Trophoblast cell (in vitro differentiated cells and primary cell): Measurements from ENCODE around the gene RARB.

Experiments
- DNase-seq, 2 donors: peaks; one replicate each; pipeline ENCODE4 v3.0.0-alpha.2; 2016
- H2AFZ ChIP-seq: 2 replicates; pipeline ENCODE4 v1.6.1; 2013; ENCODE audit warnings: low read length, moderate library complexity, mild to moderate bottlenecking; ENCODE audit not compliant: insufficient read depth, poor library complexity
- H2AK5ac ChIP-seq: 2 replicates; pipeline ENCODE4 v1.6.1; 2013; ENCODE audit warnings: mild to moderate bottlenecking, low read length
- H2BK120ac ChIP-seq: 2 replicates; pipeline ENCODE4 v1.6.1; 2013; ENCODE audit warnings: low read length, mild to moderate bottlenecking, moderate library complexity; ENCODE audit not compliant: insufficient read depth, poor library complexity
- H2BK12ac ChIP-seq: 2 replicates; pipeline ENCODE4 v1.6.1; 2013; ENCODE audit warnings: mild to moderate bottlenecking, low read length, moderate library complexity
- H2BK5ac ChIP-seq: 2 replicates; pipeline ENCODE4 v1.6.1; 2013; ENCODE audit warnings: low read length, low read depth, moderate library complexity, mild to moderate bottlenecking; ENCODE audit not compliant: poor library complexity
- H3K14ac ChIP-seq: 2 replicates; pipeline ENCODE4 v1.6.1; 2013; ENCODE audit warnings: mild to moderate bottlenecking, low read length
- H3K18ac ChIP-seq: 2 replicates; pipeline ENCODE4 v1.6.1; 2013; ENCODE audit warnings: mild to moderate bottlenecking, low read length
- H3K23ac ChIP-seq: 2 replicates; pipeline ENCODE4 v1.6.1; 2013; ENCODE audit warnings: low read length
- H3K27ac ChIP-seq: 2 replicates; pipeline ENCODE4 v1.5.1; 2013; ENCODE audit warnings: low read depth, mild to moderate bottlenecking, inconsistent platforms, low read length, moderate library complexity
- H3K27me3 ChIP-seq: 2 replicates; pipeline ENCODE4 v1.6.1; 2013; ENCODE audit warnings: inconsistent platforms, mild to moderate bottlenecking, low read length, moderate library complexity; ENCODE audit not compliant: insufficient read depth
- H3K36me3 ChIP-seq, 2 experiments: 1 replicate in 1 of 2; 2 replicates in 1 of 2; pipeline ENCODE4 v1.6.1; 2013; ENCODE audit warnings: low read length in 2 of 2, mild to moderate bottlenecking in 2 of 2, moderate library complexity in 1 of 2; ENCODE audit not compliant: insufficient read depth in 2 of 2, control insufficient read depth in 1 of 2
- H3K4ac ChIP-seq: 2 replicates; pipeline ENCODE4 v1.6.1; 2013; ENCODE audit warnings: low read depth, mild to moderate bottlenecking, low read length, moderate library complexity
- H3K4me1 ChIP-seq, 2 experiments: 1 replicate in 1 of 2; 2 replicates in 1 of 2; pipeline ENCODE4 v1.6.1; 2013; ENCODE audit warnings: low read length in 2 of 2, mild to moderate bottlenecking in 2 of 2, moderate library complexity in 1 of 2; ENCODE audit not compliant: insufficient read depth in 2 of 2, control insufficient read depth in 1 of 2
- H3K4me2 ChIP-seq: 2 replicates; pipeline ENCODE4 v1.6.1; 2013; ENCODE audit warnings: inconsistent platforms, mild to moderate bottlenecking, low read length, moderate library complexity
- H3K4me3 ChIP-seq: 2 replicates; pipeline ENCODE4 v1.5.1; 2013; ENCODE audit warnings: mild to moderate bottlenecking, low read depth, low read length, inconsistent platforms
- H3K79me1 ChIP-seq: one replicate; pipeline ENCODE4 v1.6.1; 2013; ENCODE audit warnings: low read length
- H3K79me2 ChIP-seq: 2 replicates; pipeline ENCODE4 v1.6.1; 2013; ENCODE audit warnings: low read length, mild to moderate bottlenecking; ENCODE audit not compliant: control insufficient read depth, insufficient read depth, poor library complexity
- H3K9ac ChIP-seq: 2 replicates; pipeline ENCODE4 v1.6.1; 2013; ENCODE audit warnings: mild to moderate bottlenecking, low read length
- H3K9me3 ChIP-seq: 2 replicates; pipeline ENCODE4 v1.6.1; 2013; ENCODE audit warnings: low read depth, mild to moderate bottlenecking, control low read depth, inconsistent platforms, low read length; ENCODE audit not compliant: insufficient read depth
- H4K12ac ChIP-seq: 2 replicates; pipeline ENCODE4 v1.6.1; 2013; ENCODE audit warnings: low read depth, mild to moderate bottlenecking, low read length, moderate library complexity
- H4K8ac ChIP-seq: 2 replicates; pipeline ENCODE4 v1.6.1; 2013; ENCODE audit warnings: low read depth, mild to moderate bottlenecking, low read length, moderate library complexity
- H4K91ac ChIP-seq: one replicate; pipeline ENCODE4 v1.6.1; 2013; ENCODE audit warnings: low read depth, mild to moderate bottlenecking, low read length, moderate library complexity
- WGBS: extraction: QIAGEN DNeasy Blood & Tissue Kit; methylation state at CpG from one replicate; pipeline ENCODE4 v1.1.7; 2013; ENCODE audit warnings: missing lambda C conversion rate; ENCODE audit not compliant: insufficient read length, insufficient coverage; ENCODE audit errors: extremely low coverage; 5-methylcytosine and 5-hydroxymethylcytosine counted together

Gene RARB

GRCh38 chr3:25505581-25505980, 77.5 kb downstream of the RARB start:
- H3K4me2 ChIP-seq = no peak overlapping the region
- H3K14ac ChIP-seq = no peak overlapping the region
- H3K23ac ChIP-seq = no peak overlapping the region
- no peak for DNase-seq
- H3K27me3 ChIP-seq = no peaks in the 10 kb centered on the region
- no peak overlapping the region for H2AFZ ChIP-seq
- peaks cover 3% of the 10 kb centered on the region in 2 experiments for H3K36me3 ChIP-seq
- H2AK5ac ChIP-seq = no peak overlapping the region
- H3K18ac ChIP-seq = no peak overlapping the region
- WGBS = no CpG with 5 or more reads among the region's 4 CpGs
- H2BK120ac ChIP-seq = no peak overlapping the region
- no peak overlapping the region for H2BK12ac ChIP-seq
- no peak overlapping the region for H3K27ac ChIP-seq
- no peak overlapping the region for H2BK5ac ChIP-seq
- no peaks in the 10 kb centered on the region for H3K79me1 ChIP-seq
- H3K79me2 ChIP-seq = no peaks in the 10 kb centered on the region
- peaks cover 3% of the 10 kb centered on the region in 2 experiments for H3K4me1 ChIP-seq
- no peak overlapping the region for H4K8ac ChIP-seq
- no peak overlapping the region for H3K4ac ChIP-seq
- H3K9me3 ChIP-seq = no peaks in the 10 kb centered on the region
- H4K12ac ChIP-seq = no peak overlapping the region
- no peak overlapping the region for H4K91ac ChIP-seq
- H3K9ac ChIP-seq = no peak overlapping the region
- H3K4me3 ChIP-seq = no peak overlapping the region

GRCh38 chr3:25507811-25508210, 79.7 kb downstream of the RARB start:
- no peak overlapping the region for H2BK12ac ChIP-seq
- H3K18ac ChIP-seq = no peak overlapping the region
- H3K27ac ChIP-seq = no peak overlapping the region
- no peak overlapping the region for H3K4me2 ChIP-seq
- no peak for DNase-seq
- no peak overlapping the region for H3K4me3 ChIP-seq
- no peak overlapping the region for H2BK120ac ChIP-seq
- H4K8ac ChIP-seq = no peak overlapping the region
- no peak overlapping the region for H2BK5ac ChIP-seq
- H3K79me1 ChIP-seq = no peaks in the 10 kb centered on the region
- no peaks in the 10 kb centered on the region for H3K36me3 ChIP-seq
- H3K4ac ChIP-seq = no peak overlapping the region
- no peaks in the 10 kb centered on the region for H3K79me2 ChIP-seq
- H3K23ac ChIP-seq = no peak overlapping the region
- peaks cover 3% of the 10 kb centered on the region in 2 experiments for H3K4me1 ChIP-seq
- no peak overlapping the region for H4K91ac ChIP-seq
- WGBS = no CpG with 5 or more reads among the region's 1 CpG
- H3K14ac ChIP-seq = no peak overlapping the region
- H3K27me3 ChIP-seq = no peaks in the 10 kb centered on the region
- H2AFZ ChIP-seq = no peak overlapping the region
- no peak overlapping the region for H2AK5ac ChIP-seq
- H3K9ac ChIP-seq = no peak overlapping the region
- H3K9me3 ChIP-seq = no peaks in the 10 kb centered on the region
- H4K12ac ChIP-seq = no peak overlapping the region

DNA sequence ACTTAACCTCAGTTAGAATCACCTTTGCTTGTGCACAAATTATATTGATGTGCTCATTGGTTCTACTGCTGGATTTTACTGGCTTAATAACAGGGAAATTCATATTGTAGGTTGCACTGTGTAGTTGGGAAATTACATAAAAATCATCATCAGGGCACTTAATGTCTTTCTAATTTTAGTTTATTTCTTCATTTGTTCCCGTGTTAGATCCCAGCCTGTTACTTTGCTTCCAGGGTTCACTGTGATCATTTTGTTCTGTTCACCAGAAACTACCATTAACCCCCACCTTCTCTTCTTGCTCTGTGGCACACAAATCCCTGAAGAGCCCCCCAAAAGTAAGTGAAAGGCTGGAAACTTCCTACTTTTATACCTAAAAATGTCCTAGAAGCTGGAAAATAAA, 80.4 kb downstream of the RARB start:
- Histone ChIP-seq H3K9ac (no peak overlapping the region), H3K18ac (no peak overlapping the region), H3K36me3 (no peaks in the 10 kb centered on the region), H2BK120ac (no peak overlapping the region), H4K91ac (no peak overlapping the region), H3K79me1 (no peaks in the 10 kb centered on the region), H3K14ac (no peak overlapping the region), H3K27ac (no peak overlapping the region), H4K12ac (no peak overlapping the region), H3K23ac (no peak overlapping the region), H2AK5ac (no peak overlapping the region), H3K4ac (no peak overlapping the region), H3K4me2 (no peak overlapping the region), H3K79me2 (no peaks in the 10 kb centered on the region), H3K9me3 (no peaks in the 10 kb centered on the region), H2BK12ac (no peak overlapping the region), H3K27me3 (no peaks in the 10 kb centered on the region), H2AFZ (no peak overlapping the region), H3K4me3 (no peak overlapping the region), H4K8ac (no peak overlapping the region), H2BK5ac (no peak overlapping the region), H3K4me1 (peaks cover 3% of the 10 kb centered on the region in 2 experiments)
- no peak for DNase-seq
- WGBS = no CpG with 5 or more reads among the region's 1 CpG

DNA sequence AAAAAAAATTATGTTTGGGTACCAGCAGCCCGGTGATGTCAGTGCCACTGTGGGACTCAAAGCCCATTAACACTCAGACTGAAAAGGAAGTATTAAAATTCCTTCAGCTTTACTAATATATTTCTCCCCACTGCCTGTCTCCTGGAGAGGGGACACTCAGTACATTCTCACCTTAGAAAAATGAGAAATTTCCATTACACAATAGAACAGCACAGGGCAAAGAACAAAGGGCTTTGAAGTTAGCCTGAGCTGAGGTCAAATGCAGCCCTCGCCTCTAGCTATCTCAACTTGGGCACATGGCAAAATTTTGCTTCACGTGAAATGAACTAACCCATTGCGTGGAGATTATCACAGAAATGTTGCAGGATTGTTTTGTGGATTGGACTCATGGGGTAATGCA, 80.8 kb downstream of the RARB start:
- WGBS = no CpG with 5 or more reads among the region's 4 CpGs
- no peaks in the 10 kb centered on the region for H3K9me3 ChIP-seq

More for the DNA sequence above, 80.8 kb downstream of the RARB start:
- Histone ChIP-seq H2BK12ac (no peak overlapping the region), H2AK5ac (no peak overlapping the region), H2BK5ac (no peak overlapping the region), H2AFZ (no peak overlapping the region), H3K79me2 (no peaks in the 10 kb centered on the region), H2BK120ac (no peak overlapping the region), H3K4me3 (no peak overlapping the region), H4K8ac (no peak overlapping the region), H3K18ac (no peak overlapping the region), H3K27me3 (no peaks in the 10 kb centered on the region), H3K14ac (no peak overlapping the region), H3K36me3 (no peaks in the 10 kb centered on the region), H3K4me2 (no peak overlapping the region), H4K12ac (no peak overlapping the region), H3K4ac (no peak overlapping the region), H3K27ac (no peak overlapping the region), H3K9ac (no peak overlapping the region), H3K79me1 (no peaks in the 10 kb centered on the region), H4K91ac (no peak overlapping the region), H3K4me1 (peaks cover 3% of the 10 kb centered on the region in 2 experiments), H3K23ac (no peak overlapping the region)
- DNase-seq = peak; percentile 25 to 64
